Muscle layer of duodenum (tissue), 2 donors: Measurements from ENCODE around the gene INSYN1.

Source experiments
- H3K27ac ChIP-seq: one replicate; pipeline ENCODE4 v1.7.0; 2013; ENCODE audit warnings: mild to moderate bottlenecking, low read length
- H3K27me3 ChIP-seq: one replicate; pipeline ENCODE4 v1.7.0; 2013; ENCODE audit warnings: low read depth, mild to moderate bottlenecking, control low read depth, low read length
- H3K36me3 ChIP-seq, 2 donors: one replicate each; pipeline ENCODE4 v1.7.0; 2013; ENCODE audit warnings: low read length in 2 of 2, control low read depth in 1 of 2, mild to moderate bottlenecking in 1 of 2; ENCODE audit not compliant: insufficient read depth in 2 of 2, control insufficient read depth in 1 of 2
- H3K4me1 ChIP-seq, 2 donors: one replicate each; pipeline ENCODE4 v1.7.0; 2013; ENCODE audit warnings: low read length in 2 of 2, mild to moderate bottlenecking in 2 of 2, control low read depth in 1 of 2, moderate library complexity in 1 of 2; ENCODE audit not compliant: insufficient read depth in 2 of 2, control insufficient read depth in 1 of 2
- H3K4me3 ChIP-seq, 2 donors: one replicate each; pipeline ENCODE4 v1.7.0; 2013; ENCODE audit warnings: low read length in 2 of 2, low read depth in 1 of 2, mild to moderate bottlenecking in 1 of 2
- H3K9me3 ChIP-seq, 2 donors: one replicate each; pipeline ENCODE4 v1.7.0; 2013; ENCODE audit warnings: low read length in 2 of 2, control low read depth in 1 of 2, mild to moderate bottlenecking in 1 of 2; ENCODE audit not compliant: control insufficient read depth in 1 of 2
- donor health status: healthy.

Gene INSYN1

DNA sequence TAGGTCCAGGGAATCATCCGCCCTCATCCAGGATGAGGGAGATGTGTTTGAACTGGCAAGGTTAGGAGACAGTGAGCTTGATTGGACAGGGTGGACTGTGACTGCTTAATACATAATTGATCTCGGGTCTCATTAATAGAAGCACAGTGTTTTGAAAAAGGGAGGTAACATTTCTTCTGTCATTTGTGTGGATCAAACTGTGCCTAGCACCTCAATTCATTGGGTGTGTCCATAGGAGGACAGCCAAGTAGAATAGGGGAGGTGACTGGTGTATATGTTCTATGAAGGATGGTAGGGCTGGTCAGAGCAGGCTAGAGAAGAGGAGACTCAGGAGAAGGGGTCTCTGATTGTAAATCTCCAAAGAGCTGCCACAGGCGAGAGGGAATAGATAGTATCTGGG, 2.8 kb upstream of the INSYN1 start:
- no peaks in the 10 kb centered on the region for H3K27me3 ChIP-seq
- no peaks in the 10 kb centered on the region for H3K9me3 ChIP-seq
- H3K4me3 ChIP-seq = no peak overlapping the region
- no peak overlapping the region for H3K27ac ChIP-seq
- peaks cover 0 to 19% of the 10 kb centered on the region in 2 donors for H3K4me1 ChIP-seq
- no peaks in the 10 kb centered on the region for H3K36me3 ChIP-seq

DNA sequence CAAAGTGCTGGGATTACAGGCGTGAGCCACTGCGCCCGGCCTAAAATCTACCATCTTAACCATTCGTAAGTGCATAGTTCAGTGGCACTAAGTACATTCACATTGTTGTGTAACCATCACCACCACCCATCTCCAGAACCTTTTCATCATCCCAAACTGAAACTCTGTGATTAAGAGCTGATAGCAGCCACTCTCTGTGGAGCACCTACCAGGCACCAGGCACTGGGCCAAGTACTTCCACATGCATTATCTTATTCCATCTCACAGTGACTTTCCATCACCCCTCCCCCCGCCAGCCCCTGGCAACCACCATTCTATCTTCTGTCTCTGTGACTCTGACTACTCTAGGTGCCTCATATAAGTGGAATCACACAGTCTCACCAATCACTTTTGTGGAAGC, 2.3 kb upstream of the INSYN1 start:
- Histone ChIP-seq H3K4me3 (no peak overlapping the region), H3K36me3 (no peaks in the 10 kb centered on the region), H3K9me3 (no peaks in the 10 kb centered on the region), H3K27ac (no peak overlapping the region), H3K27me3 (no peaks in the 10 kb centered on the region), H3K4me1 (peaks cover 0 to 22% of the 10 kb centered on the region in 2 donors)

DNA sequence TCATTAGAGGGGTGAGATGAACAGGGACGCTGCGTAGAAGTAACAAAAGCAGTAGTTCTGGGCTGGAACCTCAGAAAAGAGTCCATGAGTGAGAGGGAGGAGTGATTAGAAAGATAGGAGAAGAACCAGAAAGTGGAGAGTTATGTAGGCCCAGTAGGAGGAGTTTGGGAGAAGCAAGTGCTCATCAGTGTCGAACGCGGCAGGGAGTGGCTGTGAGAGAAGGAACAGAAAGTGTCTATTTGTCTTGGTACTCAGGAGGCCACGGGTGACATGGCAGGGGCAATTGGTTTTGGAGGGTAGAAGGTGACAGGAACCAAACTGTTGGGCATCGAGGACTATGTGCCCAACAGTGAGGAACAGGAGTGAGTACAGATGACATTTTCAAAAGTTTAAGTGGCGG, 1.3 kb upstream of the INSYN1 start:
- no peaks in the 10 kb centered on the region for H3K9me3 ChIP-seq
- peaks cover 0 to 22% of the 10 kb centered on the region in 2 donors for H3K4me1 ChIP-seq
- no peak overlapping the region for H3K4me3 ChIP-seq
- no peaks in the 10 kb centered on the region for H3K27me3 ChIP-seq
- H3K27ac ChIP-seq = no peak overlapping the region
- H3K36me3 ChIP-seq = no peaks in the 10 kb centered on the region

DNA sequence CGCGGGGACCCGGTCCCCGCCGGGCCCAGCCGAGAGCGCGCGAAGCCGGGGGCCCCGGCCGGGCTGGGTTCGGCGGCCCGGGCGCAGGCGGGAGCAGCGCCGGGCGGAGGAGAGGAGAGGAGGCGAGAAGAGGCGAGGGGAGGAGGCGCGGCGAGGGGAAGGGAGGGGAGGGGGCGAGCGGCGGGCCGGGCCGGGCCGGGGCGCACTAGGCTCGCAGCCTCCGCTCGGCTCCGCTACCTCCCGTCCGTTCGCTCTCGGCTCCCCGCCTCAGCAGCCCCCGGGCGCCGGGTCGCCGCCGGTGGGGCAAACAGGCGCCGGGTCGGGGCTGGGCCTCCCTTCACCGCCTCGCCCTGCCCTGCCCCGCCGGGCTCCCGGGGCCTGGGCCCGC, 351 bp downstream of the INSYN1 start:
- no peaks in the 10 kb centered on the region for H3K27me3 ChIP-seq
- H3K36me3 ChIP-seq = no peaks in the 10 kb centered on the region
- H3K9me3 ChIP-seq = no peaks in the 10 kb centered on the region
- no peak overlapping the region for H3K27ac ChIP-seq
- peaks cover 0 to 22% of the 10 kb centered on the region in 2 donors for H3K4me1 ChIP-seq
- peak overlapping the region in 1 of 2 donors; percentile 75 for H3K4me3 ChIP-seq

DNA sequence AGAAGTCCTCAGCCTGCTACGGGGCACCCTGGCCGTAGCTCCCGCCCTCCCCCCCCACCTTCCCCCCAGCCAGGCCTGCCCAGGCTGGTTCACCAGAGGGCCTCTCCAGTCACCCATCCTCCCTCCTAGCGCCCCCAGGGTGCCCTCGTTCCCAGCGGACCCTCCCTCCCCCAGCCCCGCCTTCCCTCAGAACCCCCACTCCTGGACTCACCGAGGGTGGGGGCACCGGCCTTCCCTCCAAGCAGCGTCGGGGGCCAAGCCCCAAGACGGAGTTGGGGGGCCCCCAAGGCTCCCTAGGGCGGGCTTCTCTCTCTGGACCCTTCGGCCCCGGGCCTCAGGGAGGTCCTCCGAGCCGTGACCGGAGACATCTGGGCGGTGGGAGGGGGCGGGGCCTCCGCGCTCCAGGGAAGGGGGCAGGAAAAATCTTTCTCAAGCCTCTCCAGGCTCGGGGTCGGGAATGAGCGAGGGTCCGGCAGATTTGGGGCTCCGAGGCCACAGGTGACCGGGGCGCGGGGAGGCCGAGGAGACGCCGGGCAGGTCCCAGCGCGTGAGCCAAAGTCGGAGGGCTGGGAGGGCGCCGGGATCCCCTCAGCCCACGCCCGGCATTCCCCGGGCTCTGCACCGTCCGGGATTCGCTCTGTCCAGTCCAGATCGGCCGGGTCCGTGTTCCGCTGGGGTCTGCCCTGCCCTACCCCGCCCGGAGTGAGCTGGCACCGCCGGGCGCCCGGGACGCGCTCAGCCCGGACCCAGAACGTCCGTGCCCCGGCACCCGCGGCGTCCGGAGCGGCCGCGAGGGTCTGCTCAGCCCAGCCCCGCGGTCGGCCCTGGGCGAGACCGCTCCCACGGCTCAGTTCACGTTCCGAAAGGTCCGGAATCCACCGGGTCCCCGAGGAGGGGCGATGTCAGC, 999 bp downstream of the INSYN1 start:
- H3K27ac ChIP-seq = no peak overlapping the region
- H3K4me3 ChIP-seq = peak overlapping the region; percentile 21 to 75
- H3K9me3 ChIP-seq = no peaks in the 10 kb centered on the region
- no peaks in the 10 kb centered on the region for H3K27me3 ChIP-seq
- peaks cover 0 to 22% of the 10 kb centered on the region in 2 donors for H3K4me1 ChIP-seq
- no peaks in the 10 kb centered on the region for H3K36me3 ChIP-seq

DNA sequence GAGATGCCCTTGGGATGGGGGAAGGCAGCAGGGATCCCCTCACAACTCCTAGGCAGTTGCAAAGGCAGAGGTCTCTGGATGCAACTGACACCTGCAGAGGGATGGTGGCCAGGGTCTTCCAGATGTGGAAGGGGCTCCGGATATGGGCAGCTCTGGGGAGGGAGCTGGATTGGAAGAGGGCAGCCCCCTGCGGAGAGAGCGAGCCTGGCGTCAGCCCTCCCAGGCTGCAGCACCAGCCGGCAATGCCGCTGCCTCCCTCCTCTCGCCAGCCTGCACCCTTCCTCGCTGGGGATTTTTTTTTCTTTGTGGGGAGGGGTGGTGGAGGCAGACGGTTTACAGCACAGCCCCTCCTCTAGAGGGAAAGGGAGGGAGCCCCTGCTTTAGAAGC, 1.6 kb downstream of the INSYN1 start:
- no peaks in the 10 kb centered on the region for H3K27me3 ChIP-seq
- no peaks in the 10 kb centered on the region for H3K9me3 ChIP-seq
- peak overlapping the region in 1 of 2 donors; percentile 75 for H3K4me3 ChIP-seq
- no peak overlapping the region for H3K27ac ChIP-seq
- peaks cover 0 to 22% of the 10 kb centered on the region in 2 donors for H3K4me1 ChIP-seq
- H3K36me3 ChIP-seq = no peaks in the 10 kb centered on the region

DNA sequence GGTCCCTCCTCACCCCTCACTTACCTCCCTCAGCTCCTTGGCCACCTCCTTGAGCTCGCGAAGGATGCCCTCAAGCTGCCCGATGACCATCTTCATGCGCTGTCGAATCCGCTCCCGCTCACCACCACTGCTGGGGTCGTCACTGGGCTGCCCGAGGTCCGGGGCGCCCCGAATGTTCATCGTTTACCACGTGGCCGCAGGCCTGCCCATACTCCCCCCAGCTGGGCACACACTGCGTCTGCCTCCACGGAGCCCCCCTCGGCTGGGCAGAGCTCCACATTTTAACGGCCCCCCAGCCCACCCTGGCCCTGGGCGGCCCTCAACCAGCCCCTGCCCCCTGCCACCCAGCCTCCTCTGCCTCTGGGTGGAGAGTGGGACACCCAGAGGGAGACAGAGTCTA, 2.2 kb downstream of the INSYN1 start:
- Histone ChIP-seq H3K4me1 (peaks cover 0 to 22% of the 10 kb centered on the region in 2 donors), H3K9me3 (no peaks in the 10 kb centered on the region), H3K4me3 (peak overlapping the region in 1 of 2 donors; percentile 75), H3K27ac (no peak overlapping the region), H3K27me3 (no peaks in the 10 kb centered on the region), H3K36me3 (no peaks in the 10 kb centered on the region)

DNA sequence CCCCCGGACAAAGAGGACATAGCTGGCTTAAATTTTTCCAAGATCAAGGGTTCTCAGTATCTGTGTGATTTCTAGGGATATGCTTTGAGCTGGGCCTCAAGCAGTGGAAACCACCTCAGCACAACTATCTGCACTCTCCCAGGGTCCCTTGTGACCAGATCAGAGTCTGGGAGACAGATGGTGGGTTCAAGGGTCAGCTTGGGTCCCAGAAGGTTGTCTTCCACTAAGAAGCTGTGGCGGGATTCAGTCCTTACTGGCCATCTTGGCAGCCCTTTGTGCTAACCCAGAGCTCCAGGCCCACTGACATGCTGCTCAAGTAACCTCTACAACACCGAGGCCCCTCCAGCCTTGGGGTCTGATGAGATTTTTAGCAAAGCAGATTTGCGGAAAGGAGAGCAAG, 2.7 kb downstream of the INSYN1 start:
- Histone ChIP-seq H3K36me3 (no peaks in the 10 kb centered on the region), H3K9me3 (no peaks in the 10 kb centered on the region), H3K27ac (no peak overlapping the region), H3K27me3 (no peaks in the 10 kb centered on the region), H3K4me3 (no peak overlapping the region), H3K4me1 (peaks cover 0 to 22% of the 10 kb centered on the region in 2 donors)

DNA sequence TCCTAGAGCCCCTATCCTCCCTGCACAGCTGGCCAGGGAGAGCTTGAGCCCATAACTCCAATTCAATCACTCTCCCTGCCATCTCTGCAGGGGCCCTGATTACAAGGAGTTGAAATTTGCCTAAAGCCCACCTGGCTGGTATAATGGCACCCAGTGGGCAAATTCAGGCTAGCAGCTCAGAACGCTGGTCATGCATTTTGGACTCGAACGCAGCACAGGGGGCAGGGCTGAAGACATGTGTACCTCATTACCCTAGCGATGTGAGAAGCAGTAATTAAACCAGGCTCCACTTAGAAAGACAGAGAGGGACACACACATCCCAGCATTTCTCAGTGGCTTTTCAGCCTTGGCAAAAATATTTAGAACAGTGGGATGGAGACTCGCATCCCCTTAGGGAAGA, 3.2 kb downstream of the INSYN1 start:
- no peaks in the 10 kb centered on the region for H3K9me3 ChIP-seq
- H3K36me3 ChIP-seq = no peaks in the 10 kb centered on the region
- no peak overlapping the region for H3K4me3 ChIP-seq
- no peaks in the 10 kb centered on the region for H3K27me3 ChIP-seq
- no peak overlapping the region for H3K27ac ChIP-seq
- H3K4me1 ChIP-seq = peaks cover 0 to 22% of the 10 kb centered on the region in 2 donors

DNA sequence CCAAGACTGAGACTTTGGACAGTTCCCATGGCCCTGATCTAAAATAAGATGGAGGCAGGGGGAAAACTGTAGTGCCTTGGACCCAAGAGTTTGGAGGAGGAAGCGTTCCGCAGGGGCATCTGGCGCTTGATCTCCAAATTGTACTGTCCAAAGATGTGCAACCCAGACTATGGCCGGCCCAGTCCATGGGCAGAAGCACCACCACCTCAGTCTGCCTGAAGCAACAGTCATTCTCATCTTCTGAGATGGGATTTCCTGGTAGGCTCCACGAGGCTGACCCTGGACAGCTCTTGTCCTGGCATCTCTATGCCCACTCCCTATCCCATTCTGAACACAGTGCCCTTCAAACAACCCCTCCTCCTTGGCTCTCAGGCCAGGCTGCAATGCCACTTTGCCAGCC, 3.6 kb downstream of the INSYN1 start:
- Histone ChIP-seq H3K4me3 (no peak overlapping the region), H3K27ac (no peak overlapping the region), H3K27me3 (no peaks in the 10 kb centered on the region)

DNA sequence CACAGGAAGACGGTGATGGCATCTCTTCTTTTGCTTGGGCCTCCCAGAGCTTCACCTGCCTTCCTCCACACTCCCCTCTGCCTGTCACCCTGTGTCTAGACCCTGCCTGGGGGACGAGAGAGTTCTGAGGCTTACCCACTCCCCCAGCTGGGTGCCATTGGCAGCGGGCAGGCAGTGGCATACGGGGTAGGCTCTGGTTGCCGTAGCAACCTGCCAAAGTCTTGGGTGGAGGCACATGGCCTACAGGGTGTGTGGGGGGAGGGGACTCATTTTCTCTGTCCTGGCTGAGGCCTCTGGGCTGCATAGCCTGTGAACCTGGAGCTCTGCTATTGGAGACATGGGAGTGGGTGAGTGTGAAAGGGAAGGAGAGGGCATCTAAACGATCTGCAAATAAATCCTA, 4.4 kb downstream of the INSYN1 start:
- Histone ChIP-seq H3K27me3 (no peaks in the 10 kb centered on the region), H3K4me3 (no peak overlapping the region)

More for the DNA sequence above, 3.6 kb downstream of the INSYN1 start:
- H3K9me3 ChIP-seq = no peaks in the 10 kb centered on the region
- no peaks in the 10 kb centered on the region for H3K36me3 ChIP-seq
- peaks cover 0 to 22% of the 10 kb centered on the region in 2 donors for H3K4me1 ChIP-seq

More for the DNA sequence above, 4.4 kb downstream of the INSYN1 start:
- no peak overlapping the region for H3K27ac ChIP-seq
- H3K9me3 ChIP-seq = no peaks in the 10 kb centered on the region
- no peaks in the 10 kb centered on the region for H3K36me3 ChIP-seq
- peaks cover 0 to 20% of the 10 kb centered on the region in 2 donors for H3K4me1 ChIP-seq
